ENCODE results near the gene EXOC4.

GRCh38 chr7:133386205-133386604 lies 133.3 kb downstream of the EXOC4 start:
- TF ChIP-seq EP300 (IDR thresholded peaks at IDR 0.05) (no peak), CTCF (IDR thresholded peaks at IDR 0.05) (no peak), POLR2AphosphoS5 (IDR thresholded peaks at IDR 0.05) (no peak), POLR2A (IDR thresholded peaks at IDR 0.05) (no peak)

All from sigmoid colon (tissue), 4 donors.